H1 (cell line): Measurements from ENCODE around the gene UROC1. TPM values are rescaled to one million over a fixed set of nuclear protein-coding genes. Genes with fewer than 3 reads are reported as not detected.

Source experiments
- CTCF ChIA-PET: fragments of 300-600 bp; sonication (Branson Sonifier 250); formaldehyde crosslinking; loops from one replicate; lab custom pipeline; 2021; ENCODE audit not compliant: partially characterized antibody; lab: Charles Lee
- POLR2A ChIA-PET: fragments of 300-600 bp; sonication (Branson Sonifier 250); formaldehyde crosslinking; loops from one replicate; lab custom pipeline; 2021; ENCODE audit warnings: inconsistent platforms; ENCODE audit not compliant: partially characterized antibody; lab: Charles Lee
- DNase-seq, 2 experiments: peaks; one replicate each; pipeline versions ENCODE4 v3.0.0 to v3.0.0-alpha.2; 2010 to 2022; ENCODE audit warnings: low spot score in 2 of 2, low read depth in 1 of 2, mixed read lengths in 1 of 2
- FAIRE-seq: peaks from 2 replicates; lab custom pipeline; 2011; peaks lifted over from hg19 to GRCh38; lab: Jason Lieb, UNC
- H2AFZ ChIP-seq: 2 replicates; pipeline ENCODE4 v1.8.1; 2012; ENCODE audit warnings: low read length, inconsistent platforms
- H2AK5ac ChIP-seq: 2 replicates; pipeline ENCODE4 v1.6.1; 2013; ENCODE audit warnings: low read depth, low read length
- H2BK120ac ChIP-seq: replicated peaks from 2 replicates; pipeline ENCODE3; 2013; ENCODE audit warnings: low read depth, low read length, inconsistent platforms
- H2BK12ac ChIP-seq: 2 replicates; pipeline ENCODE4 v1.6.1; 2013; ENCODE audit warnings: low read depth, low read length
- H2BK15ac ChIP-seq: 2 replicates; pipeline ENCODE4 v1.6.1; 2013; ENCODE audit warnings: low read length
- H2BK20ac ChIP-seq: 2 replicates; pipeline ENCODE4 v1.6.1; 2013; ENCODE audit warnings: low read length
- H2BK5ac ChIP-seq: 2 replicates; pipeline ENCODE4 v1.6.1; 2013; ENCODE audit warnings: low read depth, low read length
- H3K14ac ChIP-seq: 2 replicates; pipeline ENCODE4 v1.6.1; 2013; ENCODE audit warnings: inconsistent platforms; ENCODE audit not compliant: insufficient read length
- H3K18ac ChIP-seq: 2 replicates; pipeline ENCODE4 v1.6.1; 2013; ENCODE audit warnings: low read length; ENCODE audit errors: extremely low read depth
- H3K23ac ChIP-seq: 2 replicates; pipeline ENCODE4 v1.6.1; 2013; ENCODE audit warnings: inconsistent platforms; ENCODE audit not compliant: insufficient read length
- H3K23me2 ChIP-seq: 2 replicates; pipeline ENCODE4 v1.6.1; 2013; ENCODE audit warnings: low read depth, low read length
- H3K27ac ChIP-seq: 2 replicates; pipeline ENCODE4 v1.6.1; 2011; ENCODE audit warnings: low read depth, low read length, inconsistent platforms
- H3K27me3 ChIP-seq, 4 experiments: replicated peaks in 1 of 4; 1 replicate in 1 of 4; 2 replicates in 3 of 4; pipeline versions ENCODE4 v1.6.1 to v1.8.1; 2011 to 2013; ENCODE audit warnings: low read length in 3 of 4, mild to moderate bottlenecking in 3 of 4, inconsistent platforms in 2 of 4, mixed read lengths in 2 of 4, moderate library complexity in 1 of 4; ENCODE audit not compliant: control insufficient read depth in 3 of 4, insufficient read depth in 3 of 4; ENCODE audit errors: extremely low read depth in 1 of 4
- H3K36me3 ChIP-seq, 4 experiments: 2 replicates each; pipeline versions ENCODE4 v1.6.1 to v1.8.1; 2011 to 2013; ENCODE audit warnings: mild to moderate bottlenecking in 4 of 4, low read length in 3 of 4, moderate library complexity in 2 of 4, control low read depth in 1 of 4, inconsistent platforms in 1 of 4; ENCODE audit not compliant: insufficient read depth in 4 of 4, control insufficient read depth in 2 of 4
- H3K4ac ChIP-seq: replicated peaks from 2 replicates; pipeline ENCODE3; 2013; ENCODE audit warnings: low read length, low read depth, mixed read lengths, inconsistent platforms; ENCODE audit not compliant: insufficient read length
- H3K4me1 ChIP-seq, 4 experiments: replicated peaks in 1 of 4; 1 replicate in 1 of 4; 2 replicates in 3 of 4; pipeline versions ENCODE4 v1.6.1 to v1.8.1; 2011 to 2013; ENCODE audit warnings: low read length in 3 of 4, inconsistent platforms in 2 of 4, mixed read lengths in 1 of 4; ENCODE audit not compliant: insufficient read depth in 4 of 4, control insufficient read depth in 3 of 4
- H3K4me2 ChIP-seq, 2 experiments: 2 replicates each; pipeline versions ENCODE4 v1.6.1 to v1.8.1; 2011 to 2013; ENCODE audit warnings: low read depth in 2 of 2, low read length in 2 of 2, control low read depth in 1 of 2, inconsistent platforms in 1 of 2, mild to moderate bottlenecking in 1 of 2; ENCODE audit not compliant: insufficient read depth in 1 of 2
- H3K4me3 ChIP-seq, 4 experiments: fragments of 200-600, 300-600 bp in 1 of 4; sonication (generic), shearing (Covaris generic), sonication (Bioruptor Twin) in 1 of 4; 2 replicates each; pipeline versions ENCODE4 v1.5.1 to v1.8.1; 2011 to 2016; ENCODE audit warnings: low read length in 4 of 4, low read depth in 3 of 4, control low read depth in 2 of 4, inconsistent platforms in 2 of 4, mild to moderate bottlenecking in 2 of 4, mixed read lengths in 1 of 4, moderate library complexity in 1 of 4; ENCODE audit not compliant: insufficient read depth in 2 of 4; ENCODE audit errors: extremely low read depth in 1 of 4
- H3K56ac ChIP-seq: replicated peaks from 2 replicates; pipeline ENCODE3; 2013; ENCODE audit warnings: low read depth, mild to moderate bottlenecking, mixed read lengths, low read length, inconsistent platforms; ENCODE audit not compliant: insufficient read length
- H3K79me1 ChIP-seq: 2 replicates; pipeline ENCODE4 v1.6.1; 2013; ENCODE audit warnings: low read depth, low read length, control low read depth
- H3K79me2 ChIP-seq, 2 experiments: 2 replicates each; pipeline versions ENCODE4 v1.6.1 to v1.8.1; 2012 to 2013; ENCODE audit warnings: low read length in 2 of 2, mild to moderate bottlenecking in 2 of 2, inconsistent platforms in 1 of 2; ENCODE audit not compliant: insufficient read depth in 2 of 2, control insufficient read depth in 1 of 2
- H3K9ac ChIP-seq, 4 experiments: replicated peaks in 1 of 4; 1 replicate in 1 of 4; 2 replicates in 3 of 4; pipeline versions ENCODE4 v1.6.1 to v1.8.1; 2011 to 2013; ENCODE audit warnings: low read depth in 3 of 4, low read length in 3 of 4, control low read depth in 2 of 4, mild to moderate bottlenecking in 2 of 4, moderate library complexity in 2 of 4, inconsistent platforms in 1 of 4; ENCODE audit errors: extremely low read depth in 1 of 4
- H3K9me3 ChIP-seq, 2 experiments: 2 replicates each; pipeline versions ENCODE4 v1.6.1 to v1.8.1; 2012 to 2013; ENCODE audit warnings: mild to moderate bottlenecking in 2 of 2, moderate library complexity in 2 of 2, control low read depth in 1 of 2, inconsistent platforms in 1 of 2, low read depth in 1 of 2, low read length in 1 of 2, mixed read lengths in 1 of 2; ENCODE audit not compliant: insufficient read depth in 2 of 2
- H4K20me1 ChIP-seq, 2 experiments: replicated peaks in 1 of 2; 2 replicates each; pipeline versions ENCODE3 to v1.8.1; 2011 to 2013; ENCODE audit warnings: inconsistent platforms in 2 of 2, low read length in 2 of 2, mild to moderate bottlenecking in 1 of 2; ENCODE audit not compliant: insufficient read depth in 2 of 2, control insufficient read depth in 1 of 2
- H4K5ac ChIP-seq: 2 replicates; pipeline ENCODE4 v1.6.1; 2013; ENCODE audit warnings: low read length, low read depth, mixed read lengths, inconsistent platforms; ENCODE audit not compliant: insufficient read length
- H4K8ac ChIP-seq: 2 replicates; pipeline ENCODE4 v1.8.0; 2013; ENCODE audit warnings: mild to moderate bottlenecking, moderate library complexity, low read length, inconsistent platforms; ENCODE audit not compliant: insufficient read depth; ENCODE audit errors: extremely low read depth
- H4K91ac ChIP-seq: replicated peaks from 2 replicates; pipeline ENCODE3; 2013; ENCODE audit warnings: low read length, mixed read lengths, inconsistent platforms; ENCODE audit not compliant: insufficient read length
- KDM5A ChIP-seq: fragments of 200-600 bp; IDR thresholded peaks from 2 replicates; pipeline ENCODE4 v1.7.1; 2012; ENCODE audit warnings: mild to moderate bottlenecking, low read length, inconsistent platforms, mixed read lengths
- TEAD4 ChIP-seq: IDR thresholded peaks from 2 replicates; pipeline ENCODE4 v1.6.1; 2012; ENCODE audit warnings: low read depth, low read length, inconsistent platforms, mixed read lengths
- WGBS, 2 experiments: shearing (Covaris generic) in 1 of 2; methylation state at CpG; one replicate each; pipeline versions ENCODE4 v1.1.6 to v1.1.7; 2013 to 2015; ENCODE audit warnings: low lambda C conversion rate in 2 of 2, mixed read lengths in 2 of 2, inconsistent platforms in 1 of 2, low coverage in 1 of 2, missing lambda C conversion rate in 1 of 2; ENCODE audit not compliant: insufficient replicate concordance in 2 of 2, insufficient coverage in 1 of 2, insufficient read length in 1 of 2; ENCODE audit errors: extremely low coverage in 1 of 2, missing lambda C conversion rate in 1 of 2; 5-methylcytosine and 5-hydroxymethylcytosine counted together
- polyA plus RNA-seq, 7 experiments: library from polyadenylated mRNA; depleted of rRNA in 3 of 7; stranded (reverse) in 5 of 7; unstranded in 2 of 7; fragments of >200 nt in 5 of 7; fragments of 200-250 nt in 2 of 7; gene quantifications; 1 replicate in 5 of 7; 2 replicates in 1 of 7; 4 replicates in 1 of 7; pipeline versions ENCODE4 v1.2.1 to v1.2.3, GENCODE V29; 2011 to 2013; ENCODE audit warnings: missing spikeins in 2 of 7, mixed read lengths in 2 of 7
- total RNA-seq: library from RNA; stranded (reverse); fragmentation: NEBNext Ultra II Directional; extraction: Animal tissue kit (Norgen Biotek cat#: 25700); gene quantifications from 2 replicates; pipeline ENCODE4 v1.2.1, GENCODE V29; 2021

UROC1 gene
- total and polyA plus RNA-seq, 2 of the 8 experiments (the other 6 are each of a cell fraction or from before 2014, with no cell fraction given): 0.03 TPM; not detected in 1

DNA sequence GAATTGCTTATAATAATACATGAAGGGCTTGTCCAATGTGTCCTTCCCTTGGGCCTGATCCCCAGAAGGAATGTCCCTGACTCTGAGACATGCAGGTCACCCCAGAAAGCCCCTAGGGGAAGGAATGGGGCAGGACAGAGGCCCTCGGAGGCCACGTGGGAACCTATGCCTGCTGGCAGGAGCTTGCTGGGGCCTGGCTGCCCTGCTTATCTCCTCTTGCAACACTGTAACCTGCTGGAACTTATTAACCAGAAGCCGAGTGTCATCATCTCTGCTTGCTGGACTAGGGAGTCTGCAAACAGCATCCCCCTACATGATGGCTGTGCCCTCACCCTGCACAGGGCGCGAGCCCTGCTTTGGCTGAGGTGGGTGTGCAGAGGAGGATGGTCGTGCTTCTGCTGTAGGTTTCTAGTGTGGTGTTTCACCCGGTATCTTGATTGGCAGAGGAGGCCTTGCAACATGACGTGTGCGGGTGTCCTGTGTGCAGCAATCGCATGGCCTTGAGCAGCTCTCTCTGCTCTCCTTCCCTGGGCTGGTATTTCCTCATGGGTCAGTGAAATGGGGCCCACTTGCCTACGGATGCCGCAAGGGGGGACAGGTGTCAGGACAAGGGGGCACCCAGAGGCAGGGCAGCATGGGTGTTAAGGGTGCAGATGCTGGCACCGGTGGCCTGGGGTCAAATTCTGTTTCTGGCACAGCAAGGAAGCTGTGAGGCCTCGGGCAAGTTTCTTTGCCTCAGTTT, 11.4 kb upstream of the UROC1 start:
- H3K23me2 ChIP-seq: peaks cover 7% of the 10 kb centered on the region; the same call in 1 of the 2 replicates
- TF ChIP-seq TEAD4 (peak; percentile 53; the same call in 1 of the 2 replicates), KDM5A (no peak)
- TF ChIP-seq, all 59 proteins: peak for 1
- no peak overlapping the region for H4K8ac ChIP-seq
- H3K4me2 ChIP-seq: no peak overlapping the region
- DNase-seq: no peak
- H3K23ac ChIP-seq: no peak overlapping the region
- H3K56ac ChIP-seq: no peak overlapping the region
- no peak overlapping the region for H2AK5ac ChIP-seq
- H2BK15ac ChIP-seq: no peak overlapping the region
- H4K20me1 ChIP-seq: peaks cover 0 to 4% of the 10 kb centered on the region in 2 experiments
- no peaks in the 10 kb centered on the region for H3K36me3 ChIP-seq
- no peak overlapping the region for H2BK120ac ChIP-seq
- H3K79me1 ChIP-seq: no peaks in the 10 kb centered on the region
- no peak overlapping the region for H3K18ac ChIP-seq
- no peak overlapping the region for H2BK5ac ChIP-seq
- H4K5ac ChIP-seq: no peak overlapping the region
- CTCF ChIA-PET: interaction anchor here (0.5 to 0.6 kb wide), 2 partner anchors 634 to 835 kb away, joined by 3 read pairs; no protein-coding TSS in a partner anchor
- H2BK20ac ChIP-seq: no peak overlapping the region
- H3K27ac ChIP-seq: no peak overlapping the region
- H3K4me1 ChIP-seq: peaks cover 0 to 11% (median 5%) of the 10 kb centered on the region in 4 experiments; a peak in 6 of 7 replicates
- no peak overlapping the region for H3K4ac ChIP-seq
- no peak overlapping the region for H3K4me3 ChIP-seq
- POLR2A ChIA-PET: no interaction called here
- no peak overlapping the region for H3K9ac ChIP-seq
- H3K14ac ChIP-seq: no peak overlapping the region
- no peak overlapping the region for H2AFZ ChIP-seq
- 82% methylated on average over 14 of the region's 14 CpGs; no CpG with 5 or more reads in 1 of the 2 experiments for WGBS, 2 experiments
- FAIRE-seq: no peak
- H3K9me3 ChIP-seq: no peaks in the 10 kb centered on the region
- H2BK12ac ChIP-seq: peak overlapping the region; percentile 75; the same call in 1 of the 2 replicates
- H3K27me3 ChIP-seq: peaks cover 0 to 5% (median 2%) of the 10 kb centered on the region in 4 experiments; a peak in 3 of 7 replicates
- no peaks in the 10 kb centered on the region for H3K79me2 ChIP-seq
- H4K91ac ChIP-seq: peak overlapping the region; percentile 30
